Activated CD8-positive, alpha-beta memory T cell treated with anti-CD3 and anti-CD28 coated beads, Interleukin-2, amount 10 ng/mL, durations not matched to agents 7 days and 5 days (primary cell): ENCODE results near the gene BGN. TPM values are rescaled to one million over a fixed set of nuclear protein-coding genes. Genes with fewer than 3 reads are reported as not detected.

ENCODE experiments used
- ATAC-seq: fragments of 150-1000 bp; cut with Tn5 transposase; one replicate; pipeline ENCODE4 v1.10.0; 2021; ENCODE audit warnings: moderate library complexity
- CTCF ChIA-PET: fragments of 350-600 bp; sonication (Branson Sonifier 250); formaldehyde crosslinking; loops from one replicate; lab custom pipeline; 2021; ENCODE audit warnings: antibody characterized with exemption; lab: Charles Lee
- DNase-seq: peaks from one replicate; pipeline ENCODE4 v3.0.0-alpha.2; 2020
- H3K27ac Mint-ChIP-seq: one replicate; pipeline ENCODE4 v1.8.0; 2021; ENCODE audit warnings: mild to moderate bottlenecking, mixed read lengths
- H3K27me3 Mint-ChIP-seq: one replicate; pipeline ENCODE4 v1.8.0; 2021; ENCODE audit warnings: mixed read lengths
- H3K36me3 Mint-ChIP-seq: one replicate; pipeline ENCODE4 v1.8.0; 2021; ENCODE audit warnings: mild to moderate bottlenecking, mixed read lengths
- H3K4me1 Mint-ChIP-seq: one replicate; pipeline ENCODE4 v1.8.0; 2021; ENCODE audit warnings: mixed read lengths
- H3K4me3 Mint-ChIP-seq: one replicate; pipeline ENCODE4 v1.8.0; 2021; ENCODE audit warnings: mild to moderate bottlenecking, moderate library complexity, mixed read lengths
- H3K9me3 Mint-ChIP-seq: one replicate; pipeline ENCODE4 v1.8.0; 2022; ENCODE audit warnings: low read depth, mixed read lengths
- total RNA-seq, 2 experiments: library from RNA; stranded (reverse); gene quantifications; one replicate each; pipeline ENCODE4 v1.2.3, GENCODE V29; 2021

BGN gene
- total RNA-seq, 2 experiments from 2014 or later: not detected

- no peak for ATAC-seq
- H3K4me1 Mint-ChIP-seq: peaks cover 3% of the 10 kb centered on the region
Observed at GRCh38 chrX:153478746-153479145, 16.0 kb upstream of the BGN start.

GRCh38 chrX:153481043-153481442, 13.7 kb upstream of the BGN start:
- H3K9me3 Mint-ChIP-seq: no peaks in the 10 kb centered on the region
- CTCF ChIA-PET: no interaction called here
- no peak overlapping the region for H3K4me3 Mint-ChIP-seq
- ATAC-seq: no peak
- no peak overlapping the region for H3K27ac Mint-ChIP-seq
- DNase-seq: no peak
- peaks cover 3% of the 10 kb centered on the region for H3K27me3 Mint-ChIP-seq
- H3K4me1 Mint-ChIP-seq: no peaks in the 10 kb centered on the region
- H3K36me3 Mint-ChIP-seq: no peaks in the 10 kb centered on the region

More at GRCh38 chrX:153478746-153479145, 16.0 kb upstream of the BGN start:
- Mint-ChIP-seq H3K4me3 (no peak overlapping the region), H3K27ac (no peak overlapping the region), H3K27me3 (peaks cover 10% of the 10 kb centered on the region), H3K36me3 (no peaks in the 10 kb centered on the region), H3K9me3 (no peaks in the 10 kb centered on the region)
- DNase-seq: no peak
- CTCF ChIA-PET: no interaction called here

GRCh38 chrX:153482376-153483015, 12.3 kb upstream of the BGN start:
- H3K27ac Mint-ChIP-seq: no peak overlapping the region

GRCh38 chrX:153485396-153486080, 9.2 kb upstream of the BGN start:
- Mint-ChIP-seq H3K27me3 (no peaks in the 10 kb centered on the region), H3K4me1 (no peaks in the 10 kb centered on the region), H3K4me3 (no peak overlapping the region), H3K9me3 (no peaks in the 10 kb centered on the region), H3K27ac (no peak overlapping the region), H3K36me3 (no peaks in the 10 kb centered on the region)
- DNase-seq: no peak
- CTCF ChIA-PET: interaction anchor here (2.0 kb wide), 1 partner anchor 15 kb away, joined by 4 read pairs; the partner anchor contains the start of gene HAUS7
- ATAC-seq: no peak

More at GRCh38 chrX:153482376-153483015, 12.3 kb upstream of the BGN start:
- H3K9me3 Mint-ChIP-seq: no peaks in the 10 kb centered on the region
- no peaks in the 10 kb centered on the region for H3K36me3 Mint-ChIP-seq
- CTCF ChIA-PET: no interaction called here
- no peaks in the 10 kb centered on the region for H3K4me1 Mint-ChIP-seq
- no peaks in the 10 kb centered on the region for H3K27me3 Mint-ChIP-seq
- H3K4me3 Mint-ChIP-seq: no peak overlapping the region
- DNase-seq: no peak
- ATAC-seq: no peak

GRCh38 chrX:153486171-153486570, 8.6 kb upstream of the BGN start:
- H3K36me3 Mint-ChIP-seq: no peaks in the 10 kb centered on the region
- CTCF ChIA-PET: no interaction called here
- no peak overlapping the region for H3K4me3 Mint-ChIP-seq
- DNase-seq: no peak
- H3K9me3 Mint-ChIP-seq: no peaks in the 10 kb centered on the region
- H3K27ac Mint-ChIP-seq: no peak overlapping the region
- H3K4me1 Mint-ChIP-seq: no peaks in the 10 kb centered on the region
- H3K27me3 Mint-ChIP-seq: no peaks in the 10 kb centered on the region
- no peak for ATAC-seq

GRCh38 chrX:153487590-153488071, 7.1 kb upstream of the BGN start:
- CTCF ChIA-PET: no interaction called here
- no peak for DNase-seq
- no peak overlapping the region for H3K27ac Mint-ChIP-seq
- H3K36me3 Mint-ChIP-seq: no peaks in the 10 kb centered on the region
- H3K9me3 Mint-ChIP-seq: no peaks in the 10 kb centered on the region
- no peaks in the 10 kb centered on the region for H3K4me1 Mint-ChIP-seq
- no peak for ATAC-seq
- no peaks in the 10 kb centered on the region for H3K27me3 Mint-ChIP-seq
- no peak overlapping the region for H3K4me3 Mint-ChIP-seq

GRCh38 chrX:153488231-153488914, 6.4 kb upstream of the BGN start:
- H3K4me3 Mint-ChIP-seq: no peak overlapping the region

GRCh38 chrX:153490217-153490930, 4.4 kb upstream of the BGN start:
- Mint-ChIP-seq H3K36me3 (no peaks in the 10 kb centered on the region), H3K27me3 (no peaks in the 10 kb centered on the region), H3K4me1 (no peaks in the 10 kb centered on the region), H3K4me3 (no peak overlapping the region), H3K9me3 (no peaks in the 10 kb centered on the region), H3K27ac (no peak overlapping the region)
- CTCF ChIA-PET: interaction anchor here (1.8 to 2.9 kb wide), 2 partner anchors 17 to 20 kb away, joined by 8 to 12 read pairs; partner anchors contain the start of gene HAUS7
- no peak for DNase-seq
- no peak for ATAC-seq

More at GRCh38 chrX:153488231-153488914, 6.4 kb upstream of the BGN start:
- no peak overlapping the region for H3K27ac Mint-ChIP-seq
- no peaks in the 10 kb centered on the region for H3K36me3 Mint-ChIP-seq
- H3K9me3 Mint-ChIP-seq: no peaks in the 10 kb centered on the region
- H3K27me3 Mint-ChIP-seq: no peaks in the 10 kb centered on the region
- ATAC-seq (no peak), DNase-seq (no peak)
- no peaks in the 10 kb centered on the region for H3K4me1 Mint-ChIP-seq
- CTCF ChIA-PET: no interaction called here

GRCh38 chrX:153491351-153491914, 3.3 kb upstream of the BGN start:
- Mint-ChIP-seq H3K27me3 (no peaks in the 10 kb centered on the region), H3K36me3 (no peaks in the 10 kb centered on the region), H3K27ac (no peak overlapping the region), H3K9me3 (no peaks in the 10 kb centered on the region), H3K4me3 (no peak overlapping the region), H3K4me1 (no peaks in the 10 kb centered on the region)
- ATAC-seq: no peak
- CTCF ChIA-PET: interaction anchor here (0.6 to 2.9 kb wide), 3 partner anchors 16 to 38 kb away, joined by 3 to 12 read pairs (median 8); partner anchors contain the start of gene HAUS7
- no peak for DNase-seq

GRCh38 chrX:153491918-153492317, 2.9 kb upstream of the BGN start:
- no peak for ATAC-seq
- no peak overlapping the region for H3K4me3 Mint-ChIP-seq
- H3K27me3 Mint-ChIP-seq: no peaks in the 10 kb centered on the region
- DNase-seq: no peak
- no peak overlapping the region for H3K27ac Mint-ChIP-seq
- H3K36me3 Mint-ChIP-seq: no peaks in the 10 kb centered on the region
- CTCF ChIA-PET: interaction anchor here (0.6 to 2.9 kb wide), 2 partner anchors 21 to 39 kb away, joined by 3 to 12 read pairs; partner anchors contain the start of gene HAUS7
- H3K4me1 Mint-ChIP-seq: no peaks in the 10 kb centered on the region
- H3K9me3 Mint-ChIP-seq: no peaks in the 10 kb centered on the region

- CTCF ChIA-PET: interaction anchor here (2.9 kb wide), 1 partner anchor 22 kb away, joined by 12 read pairs; the partner anchor contains the start of gene HAUS7
- Mint-ChIP-seq H3K27me3 (no peaks in the 10 kb centered on the region), H3K9me3 (no peaks in the 10 kb centered on the region), H3K27ac (no peak overlapping the region), H3K4me1 (no peaks in the 10 kb centered on the region), H3K4me3 (no peak overlapping the region), H3K36me3 (no peaks in the 10 kb centered on the region)
- ATAC-seq (no peak), DNase-seq (no peak)
Observed at GRCh38 chrX:153492543-153492942, 2.2 kb upstream of the BGN start.

- CTCF ChIA-PET: no interaction called here
- H3K36me3 Mint-ChIP-seq: no peaks in the 10 kb centered on the region
- DNase-seq: no peak
- no peak for ATAC-seq
- H3K4me1 Mint-ChIP-seq: no peaks in the 10 kb centered on the region
- no peak overlapping the region for H3K4me3 Mint-ChIP-seq
- no peaks in the 10 kb centered on the region for H3K9me3 Mint-ChIP-seq
- no peaks in the 10 kb centered on the region for H3K27me3 Mint-ChIP-seq
- no peak overlapping the region for H3K27ac Mint-ChIP-seq
Observed at GRCh38 chrX:153493085-153493484, 1.7 kb upstream of the BGN start.

GRCh38 chrX:153494061-153494460, 719 bp upstream of the BGN start:
- CTCF ChIA-PET: no interaction called here
- H3K4me1 Mint-ChIP-seq: no peaks in the 10 kb centered on the region
- no peak overlapping the region for H3K27ac Mint-ChIP-seq
- H3K9me3 Mint-ChIP-seq: no peaks in the 10 kb centered on the region
- H3K36me3 Mint-ChIP-seq: no peaks in the 10 kb centered on the region
- no peak for ATAC-seq
- no peak overlapping the region for H3K4me3 Mint-ChIP-seq
- H3K27me3 Mint-ChIP-seq: no peaks in the 10 kb centered on the region
- DNase-seq: no peak
